NOMO-1 treated with DMSO at 0.1 percent for 48 hours (cell line): Measurements from ENCODE around the gene SFTA2.
"Not testable (repeated sequence)": the region's sequence is repeated elsewhere in the genome, so short reads cannot be mapped to it uniquely, and the experiment has no call there.

Experiments used
- DNase-seq: peaks from one replicate; lab custom pipeline; 2025; ENCODE audit not compliant: unreplicated experiment; lab: John Stamatoyannopoulos, UW

SFTA2 gene

GRCh38 chr6:30913721-30914075 lies 18.3 kb downstream of the SFTA2 start:
- no peak for DNase-seq

GRCh38 chr6:30912746-30913520 lies 19.0 kb downstream of the SFTA2 start:
- DNase-seq: no peak

GRCh38 chr6:30910473-30910872 lies 21.5 kb downstream of the SFTA2 start:
- not testable (repeated sequence) for DNase-seq

DNA sequence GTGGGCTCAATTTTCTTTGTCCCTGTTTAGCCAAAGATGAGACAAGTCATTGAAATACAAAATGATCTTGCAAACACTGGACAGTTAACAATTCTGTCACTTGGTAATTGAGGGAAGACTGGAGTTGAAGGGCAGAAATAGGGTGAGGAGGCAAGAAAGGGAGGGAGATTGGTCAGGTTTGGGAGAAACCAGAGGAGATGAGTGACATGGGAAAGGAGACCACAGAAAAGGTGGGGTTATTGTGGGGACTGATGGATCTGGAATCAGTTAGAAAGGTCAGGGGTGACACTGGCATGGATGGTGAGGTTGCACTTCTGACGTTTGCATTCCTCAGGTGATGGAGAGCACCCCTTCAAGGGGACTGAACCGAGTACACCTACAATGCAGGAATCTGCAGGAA lies 23.3 kb downstream of the SFTA2 start:
- DNase-seq: no peak

DNA sequence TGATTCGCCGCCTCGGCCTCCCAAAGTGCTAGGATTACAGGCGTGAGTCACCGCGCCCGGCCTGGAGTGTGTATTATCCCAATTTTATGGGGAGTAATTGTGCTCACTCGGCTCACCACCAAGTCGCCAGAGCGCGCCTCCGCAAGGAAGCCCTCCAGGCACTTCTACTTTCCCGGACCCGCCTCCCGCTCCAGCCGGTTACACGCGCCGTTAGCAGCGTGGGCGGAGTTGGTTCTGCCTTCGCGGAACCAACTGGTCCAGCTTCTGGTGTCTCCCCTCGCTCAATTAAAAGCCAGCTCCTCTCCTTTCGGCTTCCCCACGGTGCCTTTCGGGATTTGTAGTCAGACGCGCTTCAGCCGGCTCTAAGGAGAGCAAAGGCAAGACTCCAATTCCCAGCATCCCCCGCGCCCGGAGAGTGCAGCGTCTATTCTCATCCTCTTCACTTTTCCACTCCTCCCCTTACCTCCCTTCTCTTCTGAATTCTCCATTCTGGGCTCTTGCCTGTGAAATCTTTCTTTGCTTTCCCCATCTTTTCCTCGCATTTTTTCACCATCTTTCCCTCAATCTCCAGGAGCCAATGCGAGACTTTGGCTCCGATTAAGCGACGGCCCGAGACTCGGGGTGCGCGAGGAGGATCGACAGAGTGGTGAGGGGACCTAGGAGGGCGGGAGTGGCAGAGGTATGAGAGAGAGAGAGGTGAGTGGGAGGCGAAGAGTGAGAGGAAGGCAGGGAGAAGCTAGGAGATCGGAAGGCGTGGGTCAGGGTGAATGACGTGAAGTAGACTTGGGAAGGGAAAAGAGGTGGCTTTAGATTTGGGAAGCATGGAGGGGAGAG lies 24.0 kb downstream of the SFTA2 start, which contains the start of gene GTF2H4:
Gene GTF2H4 (plus strand): TSS at position 450 of the 834 bp plus-strand sequence.
- peak; percentile 99 for DNase-seq

DNA sequence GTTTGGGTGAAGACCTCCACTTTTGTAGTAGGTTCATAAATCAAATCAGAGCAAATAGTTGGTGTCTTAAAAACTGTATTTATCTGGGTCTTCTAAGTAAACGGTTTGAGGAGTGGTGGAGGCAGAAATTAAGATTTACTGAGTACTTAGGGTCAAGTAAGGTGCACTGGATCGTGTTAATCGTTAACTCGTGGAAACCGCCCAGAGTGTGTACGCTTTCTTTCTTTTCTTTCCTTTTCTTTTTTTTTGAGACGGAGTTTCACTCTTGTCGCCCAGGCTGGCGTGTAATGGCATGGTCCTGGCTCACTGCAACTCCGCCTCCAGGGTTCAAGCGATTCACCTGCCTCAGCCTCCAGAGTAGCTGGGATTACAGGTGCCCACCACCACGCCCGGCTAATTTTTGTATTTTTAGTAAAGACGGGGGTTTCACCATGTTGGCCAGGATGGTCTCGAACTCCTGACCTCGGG lies 24.6 kb downstream of the SFTA2 start:
- DNase-seq: not testable (repeated sequence)

DNA sequence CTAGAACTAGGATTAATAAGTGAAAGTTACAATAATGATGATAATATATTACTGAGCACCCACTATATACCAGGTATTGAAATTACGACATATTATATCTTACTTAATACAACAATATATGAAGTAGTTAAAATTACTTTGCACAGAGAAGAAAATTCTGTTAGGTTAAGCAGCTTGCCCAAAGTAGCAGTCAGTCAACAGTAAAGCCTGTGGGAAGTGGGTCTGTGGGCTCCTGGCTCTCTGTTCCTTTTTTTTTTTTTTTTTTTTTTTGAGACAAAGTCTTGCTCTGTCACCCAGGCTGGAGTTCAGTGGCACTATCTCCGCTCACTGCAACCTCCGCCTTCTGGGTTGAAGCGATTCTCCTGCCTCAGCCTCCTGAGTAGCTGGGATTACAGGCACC lies 28.7 kb downstream of the SFTA2 start:
- DNase-seq: peak; percentile 38

- DNase-seq: no peak
Observed at GRCh38 chr6:30902709-30903108, 29.3 kb downstream of the SFTA2 start.

DNA sequence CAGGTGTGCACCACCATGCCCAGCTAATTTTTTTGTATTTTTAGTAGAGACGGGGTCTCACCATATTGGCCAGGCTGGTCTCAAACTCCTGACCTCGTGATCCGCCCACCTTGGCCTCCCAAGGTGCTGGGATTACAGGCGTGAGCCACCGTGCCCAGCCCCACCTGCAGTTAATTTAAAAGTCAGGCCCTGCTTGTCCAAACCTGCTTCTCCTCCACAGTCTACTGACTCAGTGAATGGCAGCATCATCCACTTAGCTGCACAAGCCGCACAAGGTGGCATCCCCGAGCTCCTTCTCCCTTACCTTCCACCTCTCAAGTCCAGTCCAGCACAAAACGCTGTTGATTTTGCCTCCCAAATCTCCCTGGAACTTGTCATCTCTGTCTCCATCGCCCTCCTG lies 29.8 kb downstream of the SFTA2 start:
- not testable (repeated sequence) for DNase-seq

GRCh38 chr6:30901436-30901835 lies 30.5 kb downstream of the SFTA2 start:
- no peak for DNase-seq

DNA sequence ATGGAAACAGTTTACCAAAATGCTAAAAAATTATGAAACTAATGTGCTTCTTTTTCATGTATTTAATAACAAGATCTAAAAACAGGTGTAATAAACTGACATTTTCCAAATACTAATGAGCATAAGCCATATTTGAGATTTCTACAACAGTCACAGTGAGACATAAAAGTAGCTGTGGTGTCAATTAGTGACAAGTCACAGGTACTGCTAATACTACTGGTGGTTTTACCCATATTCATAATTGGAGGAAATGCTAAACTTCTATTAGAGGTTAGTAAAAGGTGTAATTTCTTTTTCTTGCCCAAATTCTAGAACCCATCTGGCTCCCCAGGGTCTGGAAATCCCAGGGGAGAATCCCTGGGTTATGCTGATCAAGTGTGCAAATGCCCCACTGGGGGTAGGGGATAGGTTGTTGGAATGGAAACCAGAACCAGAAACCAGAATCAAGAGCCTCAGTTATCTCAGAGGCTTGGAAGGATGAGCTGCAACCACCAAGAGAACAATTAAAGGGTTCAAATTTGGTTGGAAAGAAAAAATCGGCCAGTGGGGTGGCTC lies 31.0 kb downstream of the SFTA2 start:
- DNase-seq: no peak

DNA sequence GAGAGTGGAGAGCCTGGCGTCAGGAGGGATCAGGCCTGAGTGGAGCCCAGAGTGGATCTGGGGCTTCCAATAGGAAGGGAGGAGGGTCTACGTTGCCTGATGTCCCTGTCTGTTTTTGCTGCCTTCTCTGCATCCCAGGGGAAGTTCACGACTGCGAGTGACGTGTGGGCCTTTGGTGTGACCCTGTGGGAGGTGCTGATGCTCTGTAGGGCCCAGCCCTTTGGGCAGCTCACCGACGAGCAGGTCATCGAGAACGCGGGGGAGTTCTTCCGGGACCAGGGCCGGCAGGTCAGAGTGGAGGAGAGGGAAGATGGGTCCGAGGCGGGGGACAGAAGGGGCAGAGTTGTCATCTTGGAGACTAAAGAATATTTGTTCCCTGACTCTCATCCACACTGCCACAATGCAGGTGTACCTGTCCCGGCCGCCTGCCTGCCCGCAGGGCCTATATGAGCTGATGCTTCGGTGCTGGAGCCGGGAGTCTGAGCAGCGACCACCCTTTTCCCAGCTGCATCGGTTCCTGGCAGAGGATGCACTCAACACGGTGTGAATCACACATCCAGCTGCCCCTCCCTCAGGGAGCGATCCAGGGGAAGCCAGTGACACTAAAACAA lies 33.1 kb downstream of the SFTA2 start:
- no peak for DNase-seq

GRCh38 chr6:30897882-30898281 lies 34.1 kb downstream of the SFTA2 start:
- no peak for DNase-seq

GRCh38 chr6:30896541-30896940 lies 35.4 kb downstream of the SFTA2 start:
- no peak for DNase-seq

GRCh38 chr6:30895343-30895742 lies 36.6 kb downstream of the SFTA2 start:
- DNase-seq: no peak

DNA sequence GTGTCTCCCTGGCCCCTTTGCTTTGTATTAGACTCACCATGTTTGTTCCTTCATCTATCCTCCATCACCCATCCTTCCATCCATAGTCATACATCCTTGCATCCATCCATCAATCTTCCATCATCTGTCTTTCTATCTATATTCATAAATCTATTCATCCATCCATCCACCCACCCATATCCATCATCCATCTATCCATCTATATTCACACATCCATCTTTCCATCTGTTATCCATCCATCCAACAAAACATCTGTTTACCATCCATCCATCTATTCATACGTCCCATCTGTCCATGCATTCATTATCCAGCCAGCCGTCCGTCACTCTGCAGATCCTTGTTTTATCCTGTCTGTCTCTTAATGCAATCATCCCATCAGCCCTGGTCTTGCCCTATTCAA lies 37.0 kb downstream of the SFTA2 start:
- no peak for DNase-seq

- DNase-seq: no peak
Observed at GRCh38 chr6:30894381-30894780, 37.6 kb downstream of the SFTA2 start.

- no peak for DNase-seq
Observed at GRCh38 chr6:30893666-30894065, 38.3 kb downstream of the SFTA2 start.

- DNase-seq: no peak
Observed at GRCh38 chr6:30893001-30893591, 38.9 kb downstream of the SFTA2 start.

DNA sequence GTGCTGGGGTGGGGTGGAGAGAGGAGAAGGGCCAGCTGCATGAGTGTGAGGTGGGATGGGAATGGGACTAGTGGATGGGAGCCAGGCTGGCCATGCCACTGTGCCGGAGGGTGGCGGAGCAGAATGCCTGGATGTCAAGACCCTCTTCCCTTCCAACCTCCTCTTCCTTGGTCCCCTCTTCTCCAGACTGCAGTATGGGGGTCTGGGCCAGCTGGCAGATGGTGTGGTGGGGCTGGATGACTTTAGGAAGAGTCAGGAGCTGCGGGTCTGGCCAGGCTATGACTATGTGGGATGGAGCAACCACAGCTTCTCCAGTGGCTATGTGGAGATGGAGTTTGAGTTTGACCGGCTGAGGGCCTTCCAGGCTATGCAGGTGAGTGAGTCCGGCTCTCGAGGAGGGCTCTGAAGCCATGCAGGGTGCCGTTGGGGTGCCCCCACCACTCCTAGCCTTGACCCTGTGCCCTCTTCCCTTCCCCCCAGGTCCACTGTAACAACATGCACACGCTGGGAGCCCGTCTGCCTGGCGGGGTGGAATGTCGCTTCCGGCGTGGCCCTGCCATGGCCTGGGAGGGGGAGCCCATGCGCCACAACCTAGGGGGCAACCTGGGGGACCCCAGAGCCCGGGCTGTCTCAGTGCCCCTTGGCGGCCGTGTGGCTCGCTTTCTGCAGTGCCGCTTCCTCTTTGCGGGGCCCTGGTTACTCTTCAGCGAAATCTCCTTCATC lies 40.0 kb downstream of the SFTA2 start:
- DNase-seq: no peak

DNA sequence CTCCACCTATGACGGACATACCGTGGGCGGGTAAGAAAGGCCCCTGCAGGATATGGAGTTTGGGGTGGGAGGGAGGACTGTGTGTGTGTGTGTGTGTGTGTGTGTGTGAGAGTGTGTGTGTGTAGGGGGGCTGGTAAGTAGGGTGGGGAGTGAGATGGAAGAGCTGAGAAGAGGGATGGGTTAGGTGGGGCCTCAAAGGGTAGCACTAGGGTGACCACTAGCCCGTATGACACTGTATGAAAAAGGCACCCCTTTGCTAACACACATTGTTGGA lies 40.6 kb downstream of the SFTA2 start:
- DNase-seq: no peak
